A673 (cell line): ENCODE results near the gene LKAAEAR1. TPM values are rescaled to one million over a fixed set of nuclear protein-coding genes. Genes with fewer than 3 reads are reported as not detected.

Source experiments
- BruUV-seq: library from RNA; stranded (reverse); fragments of 400-500 nt; replicated peaks from 2 replicates; lab custom pipeline; 2021; lab: Mats Ljungman, UMichigan
- CTCF ChIA-PET: fragments of 300-600 bp; sonication (Branson Sonifier 250); formaldehyde crosslinking; loops from one replicate; lab custom pipeline; 2022; ENCODE audit warnings: antibody characterized with exemption; lab: Charles Lee
- POLR2A ChIA-PET: fragments of 300-600 bp; sonication (Branson Sonifier 250); formaldehyde crosslinking; loops from one replicate; lab custom pipeline; 2022; ENCODE audit warnings: antibody characterized with exemption; ENCODE audit not compliant: low non-redundant PET; lab: Charles Lee
- DNase-seq: peaks from one replicate; pipeline ENCODE4 v3.0.0-alpha.2; 2015; ENCODE audit warnings: low spot score
- H3K27ac ChIP-seq: fragments of 200-600 bp; sonication (generic); 2 replicates; pipeline ENCODE4 v1.5.1; 2016; ENCODE audit warnings: mixed run types, low read depth, mild to moderate bottlenecking, mixed read lengths, antibody characterized with exemption, low read length; ENCODE audit not compliant: poor library complexity, severe bottlenecking
- H3K27me3 ChIP-seq: fragments of 200-600 bp; sonication (generic); replicated peaks from 2 replicates; pipeline ENCODE4 v1.6.1; 2017; ENCODE audit warnings: mixed run types, low read depth, mild to moderate bottlenecking, mixed read lengths, antibody characterized with exemption, low read length; ENCODE audit not compliant: insufficient read depth, poor library complexity
- H3K36me3 ChIP-seq: fragments of 200-600 bp; sonication (generic); 2 replicates; pipeline ENCODE4 v1.6.1; 2016; ENCODE audit warnings: mixed run types, mild to moderate bottlenecking, mixed read lengths, antibody characterized with exemption, low read length; ENCODE audit not compliant: insufficient read depth, poor library complexity, severe bottlenecking
- H3K4me1 ChIP-seq: fragments of 200-600 bp; sonication (generic); 2 replicates; pipeline ENCODE4 v1.6.1; 2017; ENCODE audit warnings: mixed run types, mild to moderate bottlenecking, mixed read lengths, antibody characterized with exemption, low read length; ENCODE audit not compliant: insufficient read depth, poor library complexity, severe bottlenecking
- H3K4me3 ChIP-seq: fragments of 200-600 bp; sonication (generic); 2 replicates; pipeline ENCODE4 v1.5.1; 2016; ENCODE audit warnings: low read depth, mixed run types, mild to moderate bottlenecking, mixed read lengths, low read length; ENCODE audit not compliant: poor library complexity, severe bottlenecking
- H3K9me3 ChIP-seq: fragments of 200-600 bp; sonication (generic); 2 replicates; pipeline ENCODE4 v1.6.1; 2016; ENCODE audit warnings: mixed run types, low read depth, mild to moderate bottlenecking, mixed read lengths, antibody characterized with exemption, low read length; ENCODE audit not compliant: poor library complexity, severe bottlenecking
- EZH2 ChIP-seq: fragments of 200-600 bp; sonication (generic); IDR thresholded peaks from 2 replicates; pipeline ENCODE4 v1.6.1; 2017; ENCODE audit warnings: borderline replicate concordance, low read depth, mild to moderate bottlenecking, mixed read lengths, antibody characterized with exemption, low read length; ENCODE audit not compliant: poor library complexity, severe bottlenecking
- intact Hi-C: fragments of 100-400 bp; cut with micrococcal nuclease; formaldehyde crosslinking; loops from one replicate; pipeline ENCODE4 v1.10.0; 2022; ENCODE audit not compliant: unreplicated experiment
- total RNA-seq: library from RNA; stranded (reverse); gene quantifications from 2 replicates; pipeline ENCODE4 v1.2.3, GENCODE V29; 2021
- TF ChIP-seq, protein P1 (sequence below): fragments of 300-800, 200-600 bp; sonication (generic); conservative IDR thresholded peaks from 2 replicates; pipeline ENCODE4 v1.5.1; 2017; ENCODE audit warnings: low read depth, mild to moderate bottlenecking, antibody characterized with exemption, low read length, moderate library complexity, mixed read lengths

The LKAAEAR1 gene
- total RNA-seq, 1 experiment from 2014 or later: 0.62 TPM

DNA sequence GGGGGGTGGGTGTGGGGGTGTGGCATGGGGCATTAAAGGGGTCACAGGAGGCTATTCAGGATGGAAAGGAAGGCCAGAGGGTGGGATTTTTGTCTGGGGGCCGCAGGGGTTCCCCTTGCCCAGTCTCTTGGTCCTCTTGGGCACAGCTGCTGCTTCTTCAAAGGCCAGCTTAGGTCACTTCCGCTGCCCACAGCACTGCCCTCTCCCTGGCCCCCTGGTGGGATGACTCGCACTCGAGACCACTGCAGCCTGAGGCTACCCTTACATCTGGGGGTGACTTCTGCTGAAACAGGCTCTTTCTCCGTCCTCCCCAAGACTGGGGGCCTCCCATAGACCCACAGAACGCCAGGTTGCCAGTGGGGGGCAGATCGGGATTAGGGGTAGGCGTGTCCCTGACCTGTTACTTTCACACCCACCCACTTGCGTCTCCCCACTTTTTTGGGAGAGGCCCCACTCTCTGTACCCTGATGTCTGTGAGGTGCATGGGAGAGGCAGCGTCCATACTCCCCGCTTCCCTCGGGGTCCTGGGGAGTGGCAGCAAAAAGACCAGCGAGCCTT, 1.3 kb downstream of the LKAAEAR1 start:
- Histone ChIP-seq H3K4me3 (peak overlapping the region; percentile 53), H3K9me3 (no peaks in the 10 kb centered on the region), H3K36me3 (no peaks in the 10 kb centered on the region), H3K4me1 (peaks cover 24% of the 10 kb centered on the region), H3K27ac (no peak overlapping the region), H3K27me3 (peaks cover 15% of the 10 kb centered on the region)
- POLR2A ChIA-PET: no interaction called here
- no peak for TF ChIP-seq EZH2
- TF ChIP-seq, protein P1, sequence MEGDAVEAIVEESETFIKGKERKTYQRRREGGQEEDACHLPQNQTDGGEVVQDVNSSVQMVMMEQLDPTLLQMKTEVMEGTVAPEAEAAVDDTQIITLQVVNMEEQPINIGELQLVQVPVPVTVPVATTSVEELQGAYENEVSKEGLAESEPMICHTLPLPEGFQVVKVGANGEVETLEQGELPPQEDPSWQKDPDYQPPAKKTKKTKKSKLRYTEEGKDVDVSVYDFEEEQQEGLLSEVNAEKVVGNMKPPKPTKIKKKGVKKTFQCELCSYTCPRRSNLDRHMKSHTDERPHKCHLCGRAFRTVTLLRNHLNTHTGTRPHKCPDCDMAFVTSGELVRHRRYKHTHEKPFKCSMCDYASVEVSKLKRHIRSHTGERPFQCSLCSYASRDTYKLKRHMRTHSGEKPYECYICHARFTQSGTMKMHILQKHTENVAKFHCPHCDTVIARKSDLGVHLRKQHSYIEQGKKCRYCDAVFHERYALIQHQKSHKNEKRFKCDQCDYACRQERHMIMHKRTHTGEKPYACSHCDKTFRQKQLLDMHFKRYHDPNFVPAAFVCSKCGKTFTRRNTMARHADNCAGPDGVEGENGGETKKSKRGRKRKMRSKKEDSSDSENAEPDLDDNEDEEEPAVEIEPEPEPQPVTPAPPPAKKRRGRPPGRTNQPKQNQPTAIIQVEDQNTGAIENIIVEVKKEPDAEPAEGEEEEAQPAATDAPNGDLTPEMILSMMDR: no peak
- intact Hi-C loops: loop anchor here (1.0 kb wide), 1 partner anchor 37 kb away; no protein-coding TSS in a partner anchor
- CTCF ChIA-PET: interaction anchor here (0.6 to 1.6 kb wide), 3 partner anchors 20 to 103 kb away, joined by 3 to 5 read pairs (median 3); partner anchors contain the start of gene TCEA2
- DNase-seq: no peak
- BruUV-seq: no TSS peak

DNA sequence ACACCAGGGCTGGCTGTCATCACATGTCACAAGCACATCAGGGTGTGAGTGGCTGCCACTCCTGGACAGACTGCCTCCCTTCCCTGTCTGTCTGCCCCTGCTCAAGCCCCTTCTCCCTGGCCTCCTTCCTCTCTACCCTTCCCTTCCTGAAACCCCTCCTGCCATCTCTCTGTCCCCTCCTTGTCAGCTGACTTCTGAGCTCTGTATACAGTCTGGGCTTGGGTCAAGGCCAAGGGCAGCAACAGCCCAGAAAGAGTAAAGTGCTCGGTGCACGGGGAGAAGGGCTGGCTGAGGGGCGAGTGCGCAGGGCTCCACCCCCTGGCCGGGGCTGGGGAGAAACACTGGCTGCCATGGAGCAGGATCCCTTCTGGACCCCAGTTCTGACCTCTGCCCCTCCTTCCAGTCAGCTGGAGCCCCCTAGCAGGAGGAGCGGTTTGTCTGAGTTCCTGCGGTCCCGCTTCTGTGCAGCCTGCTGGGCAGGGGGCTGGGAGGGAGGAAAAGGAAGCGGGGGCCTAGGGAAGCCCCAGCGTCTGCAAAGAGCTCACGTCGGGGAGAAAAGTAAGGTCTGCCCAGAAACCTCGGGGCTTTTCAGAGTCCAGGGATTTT, 2.0 kb downstream of the LKAAEAR1 start:
- Histone ChIP-seq H3K36me3 (no peaks in the 10 kb centered on the region), H3K27me3 (peaks cover 15% of the 10 kb centered on the region), H3K27ac (no peak overlapping the region), H3K4me1 (peaks cover 24% of the 10 kb centered on the region), H3K9me3 (no peaks in the 10 kb centered on the region), H3K4me3 (no peak overlapping the region)
- ChIA-PET POLR2A (no interaction called here), CTCF (interaction anchor here (0.6 to 1.6 kb wide), 3 partner anchors 19 to 102 kb away, joined by 3 to 5 read pairs (median 3); partner anchors contain the start of gene TCEA2)
- TF ChIP-seq EZH2: no peak
- TF ChIP-seq, protein P1: 0 out of 2 replicates have a peak, but pooled peaks have one; percentile 22
- intact Hi-C loops: no loop called here
- BruUV-seq: no TSS peak
- DNase-seq: no peak

DNA sequence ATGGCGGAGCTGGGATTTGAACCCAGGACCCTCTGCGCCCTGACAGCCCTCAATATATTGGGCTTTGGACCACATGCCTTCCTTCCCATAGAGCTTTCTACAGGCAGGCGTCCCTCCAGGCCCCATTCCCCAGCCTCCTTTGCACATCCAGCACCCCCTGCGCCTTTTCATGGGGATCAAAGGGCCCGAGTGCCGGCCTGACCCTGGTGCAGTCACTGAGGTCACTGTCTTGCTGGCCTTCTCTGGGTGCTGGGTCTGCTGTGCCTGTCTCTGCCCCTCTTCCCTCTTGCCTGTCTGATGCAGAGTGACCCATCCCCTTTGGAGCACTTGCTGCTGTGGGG, 2.6 kb downstream of the LKAAEAR1 start:
- no peaks in the 10 kb centered on the region for H3K9me3 ChIP-seq
- no TSS peak for BruUV-seq
- POLR2A ChIA-PET: no interaction called here
- H3K4me3 ChIP-seq: no peak overlapping the region
- TF ChIP-seq, protein P1: no peak
- peaks cover 15% of the 10 kb centered on the region for H3K27me3 ChIP-seq
- CTCF ChIA-PET: no interaction called here
- intact Hi-C loops: no loop called here
- peaks cover 24% of the 10 kb centered on the region for H3K4me1 ChIP-seq
- H3K27ac ChIP-seq: no peak overlapping the region
- H3K36me3 ChIP-seq: no peaks in the 10 kb centered on the region
- no peak for DNase-seq
